ENCODE measurements around the gene OR2F1.
"Not testable (repeated sequence)": the region's sequence is repeated elsewhere in the genome, so short reads cannot be mapped to it uniquely, and the experiment has no call there.

Gene OR2F1

DNA sequence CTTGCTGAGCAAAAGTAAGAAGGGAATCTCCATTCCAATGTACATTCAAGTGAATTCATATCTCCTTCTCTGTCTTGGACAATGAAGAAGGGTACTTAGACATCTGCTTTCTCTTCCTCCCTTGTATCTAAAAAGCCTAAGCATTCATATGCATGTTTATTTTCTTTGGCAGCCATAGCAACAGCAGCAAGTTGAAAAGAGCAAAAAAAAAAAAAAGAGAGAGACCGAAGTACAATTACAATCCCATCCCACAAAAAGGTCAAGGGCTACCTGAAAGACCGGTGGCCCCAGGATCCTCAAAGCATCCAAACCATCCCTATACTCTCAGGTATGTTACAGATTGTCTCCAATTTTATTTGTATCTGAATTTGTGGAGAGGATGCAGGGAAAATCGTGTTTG lies 4.1 kb downstream of the OR2F1 start:
- no peak for DNase-seq

DNA sequence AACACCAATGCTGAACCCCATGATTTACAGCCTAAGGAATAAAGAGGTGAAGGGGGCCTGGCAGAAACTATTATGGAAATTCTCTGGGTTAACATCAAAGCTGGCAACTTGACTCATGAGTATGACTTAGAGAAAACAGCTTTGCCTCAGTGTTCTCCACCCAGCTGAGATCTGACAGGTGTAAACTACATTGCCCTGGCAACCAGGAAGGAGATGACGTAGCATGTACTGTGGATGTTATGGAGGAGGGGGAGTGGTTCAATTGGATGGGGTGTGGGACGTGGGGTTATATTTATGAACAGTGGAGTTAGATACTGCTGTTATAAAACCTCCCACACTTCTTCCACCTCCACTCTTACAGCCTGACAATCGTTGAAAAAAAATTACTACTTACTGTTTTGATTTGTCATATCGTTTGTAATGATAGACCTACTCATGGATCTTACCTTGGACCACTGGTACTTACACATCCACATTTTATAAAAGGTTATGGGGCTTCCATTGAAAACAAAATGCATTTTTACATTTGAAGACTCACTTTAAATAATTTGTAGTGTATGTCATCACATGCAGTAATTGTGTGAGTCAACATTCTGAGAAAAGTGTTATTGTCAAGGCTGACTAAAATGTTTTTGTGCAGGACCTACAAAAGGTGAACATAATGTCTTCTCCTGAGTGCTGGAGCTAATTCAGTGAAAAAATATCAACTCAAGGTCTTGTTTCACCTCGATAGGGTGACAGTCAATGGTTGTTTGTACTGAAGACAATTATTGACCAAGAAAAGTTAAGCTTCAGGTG lies 6.4 kb downstream of the OR2F1 start:
- no peak for DNase-seq

DNA sequence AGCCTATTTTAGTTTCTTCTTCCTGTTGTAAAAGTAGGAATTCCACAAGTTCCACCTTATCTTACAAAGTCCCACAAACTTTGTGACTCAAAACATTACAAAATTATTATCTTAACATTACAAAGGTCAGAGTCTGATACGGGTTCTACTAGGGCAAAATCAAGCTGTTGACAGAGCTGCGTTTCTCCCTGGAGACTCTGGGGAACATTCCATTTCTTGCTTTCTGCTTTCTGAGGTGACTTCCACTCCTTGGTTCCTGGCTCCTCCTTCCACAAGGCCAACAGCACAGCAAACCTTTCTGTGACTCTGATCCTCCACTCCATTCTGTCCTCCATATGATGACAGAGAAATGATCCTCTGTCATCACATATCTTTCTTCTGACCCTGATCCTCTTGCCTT lies 10.6 kb downstream of the OR2F1 start:
- no peak for DNase-seq

DNA sequence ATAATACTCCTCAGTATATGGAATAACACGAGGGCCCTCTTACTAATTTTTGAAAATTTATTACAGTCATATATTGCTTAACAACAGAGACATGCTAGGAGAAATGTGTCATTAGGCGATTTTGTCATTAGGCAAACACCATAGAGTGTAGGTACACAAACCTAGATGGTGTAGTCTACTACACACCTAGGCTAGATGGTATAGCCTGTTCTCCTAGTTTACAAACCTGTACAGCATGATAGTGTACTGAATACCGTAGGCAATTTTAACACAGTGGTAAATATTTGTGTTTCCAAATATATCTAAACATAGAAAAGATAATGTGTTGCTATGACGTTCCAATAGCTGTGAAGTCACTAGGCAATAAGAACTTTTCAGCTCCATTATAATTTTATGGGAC lies 12.8 kb downstream of the OR2F1 start:
- DNase-seq, result no peak

DNA sequence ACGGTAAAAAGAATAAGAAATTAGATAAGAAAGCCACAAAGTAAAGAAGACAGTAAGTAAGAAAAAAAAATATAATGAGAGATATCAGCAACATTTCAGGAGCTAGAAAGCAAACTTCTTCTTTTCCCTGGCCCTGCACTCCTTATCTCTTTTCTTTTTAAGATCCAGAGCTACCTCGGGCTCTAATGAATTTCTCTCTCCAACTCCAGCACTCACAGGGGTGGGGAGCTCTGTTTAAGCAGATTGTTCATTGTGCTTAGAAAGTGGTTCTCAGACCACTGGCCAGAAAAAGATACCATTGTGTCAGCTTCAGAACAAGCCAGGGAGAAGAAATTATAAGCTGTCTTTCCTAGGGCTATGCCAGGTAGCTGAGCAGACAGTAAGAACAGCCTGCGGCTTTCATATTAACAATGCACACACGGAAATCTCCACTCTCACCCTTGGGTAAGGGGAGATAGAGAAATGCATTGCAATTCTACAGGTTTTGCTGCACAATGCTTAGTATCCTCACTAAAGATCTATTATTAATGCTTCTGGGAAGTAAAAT lies 19.3 kb downstream of the OR2F1 start:
- DNase-seq, result no peak

DNA sequence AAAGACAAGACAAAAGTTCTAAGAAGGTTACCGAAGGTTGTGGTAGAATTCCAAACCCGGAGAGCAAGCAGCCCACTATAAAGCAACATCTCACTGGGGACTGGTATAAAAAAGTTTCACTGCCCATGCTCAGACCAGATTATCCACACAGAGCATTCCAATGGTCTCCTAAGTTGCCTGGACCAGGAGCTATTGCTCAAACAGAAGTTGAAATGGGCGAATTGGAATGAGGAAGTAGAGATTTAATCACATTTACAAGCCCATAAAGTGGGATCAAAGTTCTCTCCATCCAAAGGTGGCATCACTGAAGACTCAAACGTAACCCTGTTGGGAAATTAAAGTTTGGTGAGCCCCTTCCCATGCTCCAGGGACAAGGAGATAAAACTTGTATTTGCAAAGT lies 19.8 kb downstream of the OR2F1 start:
- DNase-seq, result no peak

DNA sequence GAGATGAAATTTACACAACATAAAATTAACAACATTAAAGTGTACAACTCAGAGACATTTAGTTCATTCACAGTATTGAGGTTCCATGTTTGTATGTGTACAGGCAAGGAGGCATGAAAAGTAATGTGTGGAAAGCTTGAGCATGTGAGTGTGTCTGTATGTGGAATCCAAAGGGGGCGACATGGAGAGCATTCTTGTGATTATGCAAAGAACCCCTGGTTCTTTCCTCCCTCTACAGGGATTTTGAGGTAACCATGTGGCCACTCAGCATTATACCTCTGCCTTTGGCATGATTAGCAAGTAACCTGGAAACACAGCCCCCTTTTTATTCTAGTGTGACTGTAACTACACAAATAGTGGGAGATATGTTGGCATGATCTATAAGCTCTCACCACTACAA lies 21.0 kb downstream of the OR2F1 start:
- no peak for DNase-seq

DNA sequence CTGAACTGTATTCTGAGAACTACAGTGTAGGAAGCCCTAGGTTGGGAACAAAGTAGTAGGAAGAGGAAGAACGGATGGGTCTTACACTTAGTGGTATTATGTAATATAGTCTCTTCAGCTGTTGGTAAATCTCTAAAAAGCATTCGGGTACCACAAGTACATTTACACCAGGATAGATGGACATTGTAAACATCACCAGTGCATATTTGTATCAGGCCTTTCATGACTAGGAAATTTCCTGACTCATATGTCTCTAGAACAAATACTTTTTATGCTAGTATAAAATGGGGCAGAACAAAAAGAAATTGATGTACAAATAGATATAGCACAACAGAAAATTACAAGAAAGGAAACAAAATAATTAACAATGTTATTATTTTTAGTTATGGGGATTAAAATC lies 23.9 kb downstream of the OR2F1 start:
- no peak for DNase-seq

DNA sequence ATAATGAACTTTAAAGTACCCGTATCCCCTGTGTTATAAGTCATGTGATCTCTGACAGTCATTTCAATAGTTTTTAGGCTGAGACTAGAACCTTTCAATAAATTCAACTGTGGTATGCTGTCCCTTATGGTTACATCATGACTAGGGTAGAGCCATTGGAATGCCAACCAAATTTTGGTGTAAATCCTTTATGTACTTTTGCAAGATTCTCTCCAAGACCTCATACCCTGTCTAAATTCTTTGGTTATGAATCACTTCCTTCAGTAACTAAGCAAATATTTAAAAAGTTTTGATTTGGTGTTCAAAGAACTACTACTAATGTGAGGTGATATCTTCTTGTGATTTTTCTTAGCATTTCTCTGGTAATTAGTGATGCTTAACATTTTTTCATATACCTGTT lies 24.7 kb downstream of the OR2F1 start:
- DNase-seq, result no peak

DNA sequence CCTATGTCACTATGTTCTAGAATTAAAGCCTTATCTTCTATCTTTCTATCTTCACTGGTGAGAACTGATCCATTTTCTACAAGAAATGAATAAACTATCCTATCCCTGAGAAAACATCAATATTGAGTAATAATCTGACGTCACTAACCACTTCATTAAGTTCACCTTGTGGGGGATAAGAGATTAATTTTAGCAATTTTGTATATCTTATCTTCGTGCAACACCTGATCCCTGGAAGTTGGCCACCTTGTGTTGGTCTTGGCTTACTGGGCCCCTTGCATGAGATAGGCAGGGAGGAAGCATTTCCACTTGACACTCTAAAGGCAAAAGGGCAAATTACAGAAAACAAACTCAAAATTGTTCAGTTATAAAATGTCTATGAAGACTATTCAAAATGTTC lies 25.4 kb downstream of the OR2F1 start:
- DNase-seq, result no peak

DNA sequence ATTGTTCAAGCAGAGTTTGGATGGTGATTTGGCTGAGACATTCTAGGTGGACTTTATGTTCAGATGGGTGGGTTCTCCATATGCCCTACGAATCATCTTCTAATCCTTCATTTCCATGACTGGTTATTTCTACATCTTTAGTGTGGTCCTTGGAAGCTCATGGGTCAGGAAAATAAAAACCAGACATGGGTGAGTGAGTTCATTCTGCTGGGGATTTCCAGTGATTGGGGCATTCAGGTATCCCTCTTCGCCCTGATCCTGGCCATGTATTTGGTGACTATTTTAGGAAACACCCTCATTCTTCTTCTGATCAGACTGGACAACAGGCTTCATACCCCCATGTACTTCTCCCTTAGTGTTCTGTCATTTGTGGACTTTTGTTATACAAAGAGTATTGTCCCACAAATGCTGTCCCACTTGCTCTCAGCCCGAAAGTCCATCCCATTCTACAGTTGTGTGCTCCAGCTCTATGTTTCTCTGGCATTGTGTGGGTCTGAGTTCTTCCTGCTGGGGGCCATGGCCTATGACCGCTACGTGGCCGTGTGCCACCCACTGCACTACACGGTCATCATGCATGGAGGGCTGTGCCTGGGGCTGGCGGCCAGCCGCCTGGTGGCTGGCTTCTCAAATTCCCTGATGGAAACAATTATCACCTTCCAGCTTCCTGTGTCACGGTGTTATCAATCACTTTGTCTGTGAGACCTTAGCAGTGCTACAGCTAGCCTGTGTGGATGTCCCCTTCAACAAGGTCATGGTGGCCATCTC lies 26.3 kb downstream of the OR2F1 start:
- DNase-seq, result no peak

DNA sequence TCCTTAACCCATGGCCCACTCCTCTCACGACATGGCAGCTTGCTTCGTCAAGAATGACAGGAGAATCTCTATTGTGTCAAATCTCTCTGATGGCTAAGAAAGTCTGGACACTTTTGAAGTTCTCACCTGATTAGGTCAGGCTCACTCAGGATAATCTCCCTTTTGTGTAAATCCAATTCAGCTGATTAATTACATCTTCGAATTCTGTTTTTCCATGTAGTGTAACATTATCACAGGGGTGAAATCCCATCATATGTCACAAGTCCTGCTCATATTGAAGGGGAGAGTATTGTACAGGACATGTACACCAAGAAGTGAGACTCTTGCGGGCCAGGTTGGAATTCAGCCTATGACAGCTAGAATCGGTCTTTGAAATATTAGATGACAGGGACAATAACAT lies 29.3 kb downstream of the OR2F1 start:
- no peak for DNase-seq

DNA sequence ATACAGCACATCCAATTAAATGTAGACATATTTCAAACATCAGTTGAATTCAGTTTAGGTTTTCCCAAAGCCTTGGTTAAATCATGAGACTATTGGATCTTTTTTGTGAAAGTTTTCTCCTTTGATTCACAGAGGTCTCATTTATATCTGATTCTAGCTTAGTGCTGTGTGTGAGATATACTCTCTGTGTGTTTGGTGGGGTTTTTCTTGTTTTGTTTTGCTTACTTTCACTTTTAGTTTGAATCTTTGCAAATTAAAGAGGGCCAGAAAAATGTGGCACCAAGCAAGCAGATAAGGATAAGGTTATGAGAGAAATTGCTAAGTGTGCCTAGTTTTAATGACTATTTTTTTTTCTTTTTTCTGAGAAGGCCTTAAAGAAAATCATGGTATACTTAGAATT lies 32.9 kb downstream of the OR2F1 start:
- no peak for DNase-seq

DNA sequence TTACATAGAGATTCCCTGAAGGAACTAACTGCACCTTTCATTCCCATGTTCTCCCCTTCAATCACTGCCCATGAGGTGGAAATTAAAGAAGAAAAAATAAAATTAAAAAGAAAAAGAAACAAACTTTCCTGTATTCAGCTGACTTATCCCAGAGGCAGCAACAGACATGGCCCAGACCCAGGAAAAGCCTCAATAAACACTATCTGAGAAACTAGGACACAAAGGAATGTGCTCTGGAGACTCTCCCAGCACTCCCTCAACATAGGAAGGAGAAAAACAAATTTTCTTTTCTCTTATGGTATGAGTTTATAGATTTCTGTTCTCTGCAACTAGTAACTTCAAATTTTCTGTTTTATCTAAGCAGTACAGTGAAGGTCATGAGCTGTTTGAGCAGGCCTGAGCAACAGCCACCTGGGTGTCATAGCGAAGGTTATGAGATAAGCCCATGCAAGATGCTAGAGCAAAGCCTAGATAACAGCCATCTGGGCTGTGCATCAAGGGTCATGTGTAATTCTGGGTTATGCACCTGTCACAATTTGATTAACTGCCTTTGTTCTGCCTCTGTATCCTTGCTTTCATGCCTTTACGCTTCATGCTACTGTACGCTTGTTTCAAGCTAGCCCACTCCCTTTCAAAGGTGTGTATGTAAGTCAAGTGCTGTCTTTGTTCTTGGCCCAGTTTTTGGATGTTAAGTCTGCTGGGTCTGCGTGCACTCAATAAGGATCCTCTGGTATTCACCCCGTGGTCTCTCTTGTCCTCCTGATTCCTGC lies 34.5 kb downstream of the OR2F1 start:
- DNase-seq, result no peak

DNA sequence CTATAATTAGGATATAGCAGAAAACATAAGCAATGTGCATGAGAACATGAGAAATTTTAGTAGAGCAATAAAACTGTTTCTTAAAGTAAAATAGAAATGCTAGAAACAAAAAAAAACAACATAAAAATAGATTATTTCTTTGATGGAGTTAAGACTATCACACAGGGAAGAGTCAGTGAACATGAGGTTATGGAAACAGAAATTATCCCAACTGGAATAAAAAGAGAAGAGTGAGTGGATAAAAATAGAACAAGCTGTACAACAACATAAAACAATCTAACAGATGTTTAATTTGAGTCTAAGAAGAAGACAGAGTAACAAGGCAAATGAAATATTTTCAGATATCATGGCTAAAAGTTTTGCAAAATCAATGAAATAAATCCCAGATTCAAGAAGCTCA lies 38.0 kb downstream of the OR2F1 start:
- DNase-seq, result no peak

DNA sequence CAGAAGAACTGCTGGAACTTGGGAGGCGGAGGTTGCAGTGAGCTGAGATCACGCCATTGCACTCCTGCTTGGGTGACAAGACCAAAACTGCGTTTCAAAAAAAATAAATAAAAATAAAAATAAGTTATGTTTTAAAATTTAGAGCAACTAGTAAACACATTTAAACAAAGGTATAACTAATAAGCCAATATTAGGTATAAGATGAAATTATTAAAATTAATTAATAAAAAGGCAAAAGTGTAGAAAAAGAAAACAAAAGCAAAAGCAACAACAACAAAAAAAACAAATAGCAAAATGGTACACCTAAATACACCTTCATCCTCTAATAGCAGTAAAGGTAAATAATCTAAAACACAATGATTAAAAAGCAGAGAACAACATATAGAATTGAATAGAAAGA lies 39.3 kb downstream of the OR2F1 start:
- DNase-seq, result no peak

DNA sequence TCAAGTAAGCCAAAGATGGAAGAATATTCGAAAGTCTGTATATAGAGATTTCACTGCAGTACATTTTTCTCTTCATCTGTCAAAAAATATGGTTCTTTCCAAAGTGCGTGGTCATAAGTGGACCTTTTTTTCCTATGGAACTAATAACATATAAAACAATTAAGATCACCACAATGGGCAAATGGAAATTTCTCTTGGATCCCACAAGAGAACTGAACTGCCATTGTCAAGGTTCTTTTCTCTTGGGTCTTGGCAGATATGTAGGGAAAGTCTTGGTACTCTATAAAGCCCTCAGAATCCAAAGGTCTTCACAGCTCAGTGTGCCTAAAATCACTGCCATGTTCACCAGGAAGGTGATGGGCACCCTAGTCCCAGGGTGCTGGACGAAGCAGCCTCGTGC lies 45.4 kb downstream of the OR2F1 start, which contains the start of gene OR6B1:
Gene OR6B1, plus strand, starts transcription at position 301 of the 400 bp plus-strand sequence. CDS start 3,677 bp downstream, outside the sequence.
- DNase-seq, result no peak

DNA sequence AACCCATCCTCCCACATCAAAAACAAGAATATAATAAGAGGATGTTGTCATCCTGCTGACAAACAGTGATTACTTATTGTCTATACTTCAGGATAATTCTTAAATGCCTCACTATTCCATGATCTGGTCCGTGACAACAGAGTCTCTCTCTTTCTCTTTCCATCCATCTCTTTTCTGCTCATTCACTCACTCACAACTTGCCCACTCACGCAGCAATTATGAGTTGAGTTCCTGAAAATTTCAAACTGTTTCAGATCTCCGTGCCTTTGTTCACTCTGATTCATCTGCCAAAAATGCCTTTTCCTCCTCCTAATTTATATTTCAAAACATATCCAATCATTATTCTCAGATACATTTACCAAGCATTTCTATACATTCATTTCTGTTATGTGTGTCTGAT lies 46.9 kb downstream of the OR2F1 start:
- no peak for DNase-seq

DNA sequence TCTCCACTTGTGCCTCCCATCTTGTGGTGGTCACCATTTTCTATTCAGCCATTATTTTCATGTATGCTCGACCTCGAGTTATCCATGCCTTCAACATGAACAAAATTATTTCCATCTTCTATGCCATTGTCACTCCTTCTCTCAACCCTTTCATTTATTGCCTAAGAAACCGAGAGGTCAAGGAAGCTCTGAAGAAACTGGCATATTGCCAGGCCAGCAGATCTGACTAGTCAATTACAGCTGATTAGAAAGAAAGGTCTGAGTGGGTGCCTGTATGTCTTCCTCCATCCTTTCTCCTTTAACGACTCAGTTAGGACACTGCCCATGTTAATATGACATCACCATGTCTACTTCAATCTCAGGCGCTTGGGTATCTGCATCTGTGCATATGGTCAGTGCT lies 50.1 kb downstream of the OR2F1 start:
- DNase-seq, result no peak

DNA sequence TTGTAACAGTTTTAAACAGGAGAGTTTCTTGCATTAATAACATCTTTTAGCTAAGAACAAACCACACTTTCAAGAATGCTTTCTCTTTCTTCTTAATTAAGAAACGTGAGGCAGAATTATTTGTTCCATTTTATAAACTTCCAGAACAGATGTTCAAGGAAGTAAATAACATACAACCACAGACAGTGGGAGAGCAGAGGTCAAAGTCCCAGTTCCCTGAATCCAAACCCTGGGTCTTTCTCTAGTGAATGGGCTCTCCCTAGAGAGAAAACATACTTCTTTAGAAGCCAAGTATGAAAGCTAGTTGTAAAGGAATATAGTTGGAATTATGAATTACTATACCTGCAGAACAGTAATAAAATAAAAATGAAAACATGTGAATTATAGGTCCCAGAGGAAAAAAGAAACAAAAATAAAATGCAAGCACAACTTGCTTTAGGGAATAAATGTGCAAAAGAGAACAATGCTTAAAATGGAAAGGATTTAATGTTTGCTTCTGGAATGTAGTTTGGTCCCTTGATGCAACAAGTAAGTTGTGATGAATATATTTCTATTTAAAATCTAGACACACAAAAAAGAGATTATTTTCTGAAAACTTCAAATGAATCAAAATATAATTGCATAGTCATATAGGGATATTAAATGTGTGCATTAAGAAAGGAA lies 51.5 kb downstream of the OR2F1 start:
- DNase-seq, result no peak

DNA sequence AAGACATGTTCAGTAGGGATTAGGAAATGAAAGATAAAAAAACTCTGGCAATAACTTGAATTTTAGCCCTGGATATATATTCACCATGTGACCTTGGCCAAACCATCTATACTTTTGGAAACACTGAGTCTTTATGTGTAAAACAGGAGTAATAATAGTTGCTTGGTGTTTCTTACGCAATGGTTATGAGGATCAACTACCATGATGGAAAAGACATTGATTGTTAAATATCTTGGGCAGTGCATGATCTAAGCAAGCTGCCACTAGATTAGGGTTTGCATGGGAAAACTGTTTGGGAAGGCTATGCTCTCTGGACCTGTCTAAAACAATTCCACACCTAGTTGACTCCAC lies 52.0 kb downstream of the OR2F1 start:
- no peak for DNase-seq

DNA sequence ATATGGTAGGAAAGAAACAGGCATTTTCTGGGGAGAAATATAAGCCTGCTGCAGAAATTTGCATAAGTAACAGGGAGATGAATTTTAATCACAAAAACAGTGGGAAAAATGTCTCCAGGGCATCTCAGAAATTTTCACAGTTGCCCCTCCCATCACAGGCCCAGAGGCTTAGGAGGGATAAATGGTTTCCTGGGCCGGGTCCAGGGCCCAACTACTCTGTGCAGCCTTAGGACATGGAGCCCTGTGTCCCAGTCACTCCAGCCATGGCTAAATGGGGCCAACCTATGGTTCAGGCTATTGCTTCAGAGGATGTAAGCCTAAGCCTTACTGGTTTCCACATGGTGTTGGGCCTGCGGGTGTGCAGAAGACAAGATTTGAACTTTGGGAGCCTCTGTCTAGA lies 54.7 kb downstream of the OR2F1 start:
- no peak for DNase-seq

DNA sequence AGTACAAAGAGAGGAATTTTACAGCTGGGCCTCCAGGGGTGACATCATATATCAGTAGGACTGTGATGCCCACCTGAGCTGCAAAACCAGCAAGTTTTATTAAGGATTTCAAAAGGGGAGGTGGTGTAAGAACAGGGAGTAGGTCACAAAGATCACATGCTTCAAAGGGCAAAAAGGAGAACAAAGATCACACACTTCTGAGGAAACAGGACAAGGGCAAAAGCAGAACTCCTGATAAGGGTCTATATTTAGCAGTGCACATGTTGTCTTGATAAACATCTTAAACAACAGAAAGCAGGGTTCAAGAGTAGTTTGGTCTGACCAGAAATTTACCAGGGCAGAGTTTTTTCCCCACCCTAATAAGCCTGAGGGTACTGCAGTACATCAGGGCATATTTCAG lies 55.4 kb downstream of the OR2F1 start:
- not testable (repeated sequence) for DNase-seq
